ENCODE data around the gene GFY.
A peak's percentile ranks its signal among the peaks of the same experiment; 100 is the strongest.

GFY gene, protein sequence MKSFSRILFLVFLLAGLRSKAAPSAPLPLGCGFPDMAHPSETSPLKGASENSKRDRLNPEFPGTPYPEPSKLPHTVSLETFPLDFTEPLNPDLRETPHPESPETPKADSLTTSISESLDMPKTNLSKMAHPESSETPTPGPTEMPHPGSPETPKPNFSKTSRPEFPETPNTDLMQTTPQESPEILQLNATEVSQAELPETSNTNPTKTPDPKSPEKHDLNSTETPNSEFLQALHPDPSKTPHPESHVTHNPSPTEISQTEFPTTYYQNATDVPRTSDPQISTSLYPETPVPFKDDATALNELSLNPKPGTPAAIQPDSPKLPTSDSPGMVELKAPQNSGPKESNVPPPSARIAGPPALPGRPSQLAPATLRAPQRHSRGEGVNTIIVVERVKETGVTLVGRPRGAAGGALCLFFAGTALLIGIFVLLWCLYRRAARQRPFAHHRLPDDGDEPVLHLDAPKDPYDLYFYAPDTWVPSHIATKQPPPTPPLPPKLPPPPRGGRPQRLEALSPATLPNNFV

DNA sequence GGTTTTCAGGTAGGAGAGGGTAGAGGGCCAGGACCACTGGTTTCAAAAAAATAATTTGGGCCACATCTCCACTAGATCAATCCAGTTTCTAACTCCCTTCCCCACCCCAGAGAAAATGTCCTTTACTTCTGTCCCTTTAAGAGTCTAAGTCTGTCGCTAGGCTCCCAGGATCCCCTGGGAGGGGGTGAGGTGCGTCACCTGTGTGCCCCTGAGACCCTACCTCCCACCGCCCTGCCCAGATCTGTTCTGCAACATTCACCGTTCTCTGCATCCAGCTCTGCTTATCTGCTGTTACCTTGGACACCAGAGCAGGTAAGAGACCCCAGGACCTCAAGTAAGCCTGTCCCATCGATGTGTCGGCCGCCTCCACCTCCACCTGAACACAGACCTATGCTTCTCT is at the start of gene GFY:
Gene GFY (plus strand): TSS at position 211 of the 400 bp plus-strand sequence. CDS start 1,043 bp downstream, outside the sequence.
- FAIRE-seq: no peak
- DNase-seq (ENCODE audit: low spot score): no peak

DNA sequence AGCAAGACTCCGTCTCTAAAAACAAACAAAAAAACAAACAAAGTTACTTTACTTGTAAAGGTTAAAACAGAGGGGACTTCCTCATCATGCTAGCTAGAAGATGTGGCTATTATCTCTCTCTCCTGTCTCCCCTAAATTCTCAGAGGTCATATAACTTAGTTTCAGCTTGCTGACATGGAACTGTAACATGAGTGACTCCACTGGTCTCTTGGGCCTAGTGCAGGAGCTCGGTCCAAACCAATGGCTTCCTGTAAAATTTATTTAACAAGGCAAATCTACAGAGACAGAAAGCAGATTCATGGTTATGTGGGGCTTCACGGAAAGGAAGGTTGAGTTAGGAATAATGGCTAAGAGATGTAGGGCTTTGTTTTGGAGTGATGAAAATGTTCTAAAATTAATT is 46.7 kb upstream of the GFY start:
- DNase-seq (ENCODE audit: low spot score) (no peak), FAIRE-seq (no peak)

DNA sequence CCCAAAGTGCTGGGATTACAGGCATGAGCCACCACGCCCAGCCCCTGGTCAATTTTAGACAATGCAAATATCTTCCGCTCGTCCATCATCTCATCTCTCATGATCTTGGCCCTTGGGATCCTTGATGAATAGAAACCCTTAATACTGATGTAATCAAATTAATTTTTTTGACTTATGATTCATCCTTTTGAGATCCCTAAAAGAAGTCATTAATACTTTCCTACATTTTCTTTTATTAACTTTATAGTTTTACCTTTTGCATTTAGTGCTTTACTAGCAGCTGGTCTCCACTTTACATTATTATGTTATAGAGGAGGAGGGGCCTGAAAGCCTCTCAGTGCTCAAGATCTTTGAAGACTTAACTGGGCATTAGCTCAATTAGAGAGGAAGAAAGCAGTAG is 44.8 kb upstream of the GFY start:
- no peak for DNase-seq (ENCODE audit: low spot score)
- FAIRE-seq: no peak

DNA sequence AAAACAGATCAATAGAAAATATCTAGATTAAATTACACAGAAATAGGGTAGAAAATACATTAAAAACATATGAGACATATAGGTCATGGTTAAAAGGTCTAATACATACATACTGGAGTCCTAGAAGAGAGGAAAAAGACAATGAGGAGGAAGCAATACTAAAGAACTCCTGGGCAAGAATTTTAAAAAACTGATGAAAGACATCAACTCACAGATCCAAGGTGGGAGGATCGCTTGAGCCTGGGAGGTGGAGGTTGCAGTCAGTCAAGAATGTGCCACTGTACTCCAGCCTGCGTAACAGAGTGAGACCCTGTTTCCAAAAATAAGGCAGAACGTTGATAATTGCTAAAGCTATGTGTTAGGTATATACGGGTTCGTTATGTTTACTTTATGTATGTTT is 42.5 kb upstream of the GFY start:
- FAIRE-seq (no peak), DNase-seq (ENCODE audit: low spot score) (no peak)

DNA sequence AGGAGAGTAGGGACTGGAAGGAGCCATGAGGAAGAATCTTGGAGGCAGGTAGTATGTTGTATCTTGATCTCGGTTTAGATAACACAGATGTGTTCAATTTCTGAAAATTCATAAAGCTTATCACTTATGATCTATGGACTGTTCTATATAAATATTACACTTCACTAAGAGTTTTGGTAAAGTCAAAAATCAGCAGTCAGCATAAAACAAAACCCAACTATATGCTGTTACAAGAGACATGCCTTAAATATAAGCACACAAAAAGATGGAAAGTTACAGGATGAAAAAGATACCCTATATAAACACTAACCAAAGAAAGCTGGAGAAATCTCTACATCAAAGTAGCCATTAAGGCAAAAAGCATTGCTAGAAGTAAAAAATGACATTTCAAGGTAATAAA is 41.6 kb upstream of the GFY start:
- FAIRE-seq (no peak), DNase-seq (ENCODE audit: low spot score) (no peak)

DNA sequence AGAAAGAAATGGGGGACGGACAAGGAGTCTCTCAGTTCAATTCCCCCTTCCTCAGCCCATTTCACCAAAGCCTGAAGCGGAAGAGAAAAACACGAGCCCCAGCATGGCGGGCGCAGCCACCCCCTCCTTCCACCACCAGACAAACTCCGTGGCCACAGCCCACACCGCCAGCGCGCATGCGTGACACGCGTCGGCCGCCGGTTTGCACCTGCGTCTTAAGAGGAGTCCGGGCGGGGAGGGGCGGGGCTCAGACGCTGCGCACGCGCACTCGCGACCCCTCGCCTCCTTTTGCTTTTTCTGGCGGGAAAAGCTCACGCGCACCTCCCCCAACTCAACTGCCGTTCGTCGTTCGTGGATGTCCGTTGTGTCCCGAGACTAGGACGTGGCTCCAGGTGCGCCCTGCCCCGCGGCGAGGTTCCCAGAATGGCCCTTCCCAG is 37.2 kb upstream of the GFY start, which contains the start of gene KASH5:
Gene KASH5 (plus strand): TSS at position 314 of the 437 bp plus-strand sequence. CDS start 2,635 bp downstream, outside the sequence.
- FAIRE-seq (no peak), DNase-seq (ENCODE audit: low spot score) (no peak)

DNA sequence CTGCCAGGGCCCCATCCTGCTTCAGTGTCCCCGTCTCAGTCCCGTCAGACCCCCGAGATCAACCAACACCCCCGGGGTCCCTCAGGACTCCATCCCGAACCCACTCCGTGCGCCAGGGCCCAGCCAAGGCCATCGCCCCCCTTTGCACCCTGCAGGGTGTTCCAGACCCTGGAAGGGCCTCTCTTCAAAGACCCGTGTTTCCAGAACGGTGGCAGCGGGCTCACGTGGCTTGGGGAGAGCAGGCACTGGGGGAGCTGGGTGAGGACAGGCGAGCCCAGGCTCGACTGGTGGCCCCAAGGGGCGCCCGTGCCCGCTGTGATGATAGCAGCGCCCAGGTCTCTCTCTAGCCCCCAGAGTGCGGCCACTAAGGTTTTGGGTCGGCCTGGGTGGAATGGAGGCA is 35.8 kb upstream of the GFY start:
- DNase-seq (ENCODE audit: low spot score): no peak
- no peak for FAIRE-seq

DNA sequence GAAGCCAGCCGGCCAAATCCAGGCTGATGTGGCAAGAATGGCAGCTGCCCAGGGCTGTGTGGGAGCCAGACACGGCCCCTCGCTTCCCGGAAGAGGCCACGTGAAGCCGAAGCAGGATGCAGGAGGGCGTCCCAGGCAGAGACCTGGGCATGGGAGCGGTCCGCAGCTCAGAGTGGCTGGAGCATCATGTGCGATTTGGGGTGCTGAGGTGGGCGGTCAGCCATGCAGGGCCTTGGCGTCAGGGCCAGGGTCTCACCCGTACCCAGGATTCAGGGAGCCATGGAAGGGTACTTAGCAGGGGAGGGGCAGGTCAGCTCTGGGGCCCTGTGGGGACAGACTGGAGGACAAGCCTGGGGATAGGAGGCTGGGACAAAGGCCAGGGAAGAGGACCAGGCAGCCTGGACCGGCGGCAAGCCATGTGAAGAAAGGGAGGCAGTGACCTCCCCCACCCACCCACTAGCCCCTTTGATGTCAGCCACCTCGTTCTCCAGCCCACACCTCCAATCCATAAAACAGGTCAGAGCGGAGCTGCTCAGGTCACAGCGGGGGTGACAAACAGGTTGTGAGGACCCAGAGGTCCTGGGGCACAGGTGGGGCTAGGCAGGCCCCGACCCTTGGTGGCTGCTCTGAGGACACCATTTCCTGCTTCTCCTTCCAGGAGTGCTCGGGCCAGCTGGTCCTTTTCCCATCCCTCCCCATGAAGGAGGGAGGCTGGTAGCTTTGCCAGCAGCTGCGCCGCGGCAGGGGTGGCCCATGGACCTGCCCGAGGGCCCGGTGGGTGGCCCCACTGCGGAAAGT is 34.9 kb upstream of the GFY start:
- DNase-seq (ENCODE audit: low spot score) (no peak), FAIRE-seq (no peak)

DNA sequence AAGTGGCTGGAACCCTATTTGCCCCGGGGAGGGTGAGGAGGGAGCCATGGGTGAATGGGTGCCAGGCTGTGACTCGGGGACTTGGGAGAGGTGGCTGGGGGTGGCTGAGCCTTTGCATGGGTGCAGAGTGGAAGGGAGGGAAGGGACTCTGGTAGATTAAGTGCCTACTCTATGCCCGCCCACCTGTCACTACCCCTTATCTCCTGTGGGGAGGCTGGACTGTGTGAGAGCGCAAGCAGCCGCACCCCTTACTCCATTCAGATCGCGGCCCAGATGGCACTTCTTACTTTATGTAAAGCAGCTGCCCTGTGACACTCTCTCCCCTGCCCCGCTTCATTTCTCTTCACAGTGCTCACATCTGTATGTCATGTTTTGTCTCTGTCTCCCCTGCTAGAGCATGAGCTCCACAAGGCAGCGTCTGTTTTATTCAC is 34.2 kb upstream of the GFY start:
- FAIRE-seq (no peak), DNase-seq (ENCODE audit: low spot score) (no peak)

DNA sequence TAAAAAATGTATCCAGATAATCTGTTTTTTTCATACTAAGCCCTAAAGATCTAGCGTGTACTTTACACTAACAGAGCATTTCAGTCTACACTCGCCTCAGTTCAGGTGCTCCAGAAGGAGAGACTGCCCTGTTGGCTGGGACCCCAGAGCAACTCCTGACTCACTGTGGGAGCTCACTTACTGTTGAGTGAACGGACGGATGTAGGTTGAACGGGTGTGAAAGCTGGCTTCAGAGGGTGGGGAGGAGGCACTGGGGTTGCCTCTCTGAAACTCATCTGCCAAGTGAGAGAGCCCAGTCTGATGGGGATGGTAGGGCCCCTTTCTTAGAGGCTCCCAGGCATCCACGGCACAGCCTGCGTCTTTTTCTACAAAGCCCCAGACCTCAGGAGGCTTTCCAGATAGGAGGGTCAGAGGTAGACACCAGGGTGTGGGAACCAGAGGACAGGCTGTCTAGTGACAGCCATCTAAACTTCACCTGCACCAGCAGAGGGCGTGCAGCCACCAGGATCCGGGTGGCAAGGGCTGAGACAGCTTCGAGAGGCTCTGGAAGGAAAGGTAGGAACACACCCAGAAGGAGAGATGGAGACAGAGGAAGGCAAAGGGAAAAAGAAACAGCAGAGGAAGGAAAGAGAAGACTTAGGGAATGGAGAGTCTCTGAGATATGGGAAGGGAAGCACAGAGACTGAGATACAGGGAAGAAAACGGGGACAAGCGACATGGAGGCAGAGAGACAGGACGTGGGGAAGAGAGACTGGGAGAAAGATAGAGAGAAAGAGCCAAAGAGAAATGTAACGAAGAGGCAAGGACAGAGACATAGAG is 33.4 kb upstream of the GFY start:
- DNase-seq (ENCODE audit: low spot score): peak; percentile 48
- no peak for FAIRE-seq

DNA sequence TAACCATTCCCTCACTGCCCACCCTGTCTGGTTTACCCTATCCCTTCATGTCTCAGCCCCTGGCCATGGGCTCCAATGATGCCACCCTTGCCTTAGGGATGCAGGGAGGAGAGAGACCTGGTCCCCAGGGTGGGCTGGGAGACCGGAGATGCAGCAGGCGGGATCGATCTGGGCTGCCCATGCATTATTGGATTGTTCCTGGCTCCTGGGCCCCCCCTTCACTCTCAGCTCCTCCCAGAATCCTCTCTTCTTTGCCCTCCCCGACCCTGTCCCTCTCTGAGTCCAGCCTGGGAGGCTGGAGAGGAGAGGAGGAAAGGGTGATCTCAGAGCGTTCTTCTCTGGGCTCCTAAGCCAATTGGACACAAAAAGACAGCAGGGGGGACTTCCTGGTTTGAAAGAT is 31.3 kb upstream of the GFY start:
- no peak for FAIRE-seq
- DNase-seq (ENCODE audit: low spot score): no peak

DNA sequence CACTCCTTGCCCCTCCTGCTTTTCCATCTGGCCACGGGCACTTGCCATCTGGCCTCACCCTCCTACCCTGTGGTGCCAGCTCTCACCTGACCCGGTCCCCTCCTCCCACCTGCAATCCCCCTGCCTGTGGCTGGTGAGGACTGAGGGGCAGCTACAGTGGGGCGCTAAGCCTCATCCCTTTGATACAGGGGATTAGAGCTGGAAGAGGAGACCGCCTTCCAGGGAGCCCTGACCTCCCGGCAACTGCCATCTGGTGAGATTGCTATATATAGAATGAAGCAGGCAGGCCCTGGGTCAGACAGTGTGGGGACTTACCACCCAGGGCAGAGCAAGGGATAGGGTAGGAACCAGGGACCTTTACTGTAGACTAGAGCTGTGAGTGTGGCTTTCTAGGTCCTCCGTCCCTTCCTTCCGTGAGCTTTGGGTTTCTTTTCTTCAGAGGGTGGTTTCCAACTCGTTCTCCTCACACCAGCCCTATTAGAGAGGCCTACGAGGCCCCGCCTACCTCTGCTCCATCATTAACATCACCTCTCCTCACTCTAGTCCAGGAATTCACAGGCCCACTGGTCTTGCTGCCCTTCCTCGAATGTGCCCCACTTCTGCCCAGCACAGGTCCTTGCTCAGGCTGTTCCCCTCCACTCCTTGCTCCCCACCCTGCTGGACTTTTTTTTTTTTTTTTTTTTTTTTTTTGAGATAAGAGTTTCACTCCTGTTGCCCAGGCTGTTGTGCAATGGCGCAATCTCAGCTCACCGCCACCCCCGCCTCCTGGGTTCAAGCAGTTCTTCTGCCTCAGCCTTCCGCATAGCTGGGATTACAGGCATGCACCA is 29.4 kb upstream of the GFY start:
- no peak for DNase-seq (ENCODE audit: low spot score)
- FAIRE-seq: no peak

DNA sequence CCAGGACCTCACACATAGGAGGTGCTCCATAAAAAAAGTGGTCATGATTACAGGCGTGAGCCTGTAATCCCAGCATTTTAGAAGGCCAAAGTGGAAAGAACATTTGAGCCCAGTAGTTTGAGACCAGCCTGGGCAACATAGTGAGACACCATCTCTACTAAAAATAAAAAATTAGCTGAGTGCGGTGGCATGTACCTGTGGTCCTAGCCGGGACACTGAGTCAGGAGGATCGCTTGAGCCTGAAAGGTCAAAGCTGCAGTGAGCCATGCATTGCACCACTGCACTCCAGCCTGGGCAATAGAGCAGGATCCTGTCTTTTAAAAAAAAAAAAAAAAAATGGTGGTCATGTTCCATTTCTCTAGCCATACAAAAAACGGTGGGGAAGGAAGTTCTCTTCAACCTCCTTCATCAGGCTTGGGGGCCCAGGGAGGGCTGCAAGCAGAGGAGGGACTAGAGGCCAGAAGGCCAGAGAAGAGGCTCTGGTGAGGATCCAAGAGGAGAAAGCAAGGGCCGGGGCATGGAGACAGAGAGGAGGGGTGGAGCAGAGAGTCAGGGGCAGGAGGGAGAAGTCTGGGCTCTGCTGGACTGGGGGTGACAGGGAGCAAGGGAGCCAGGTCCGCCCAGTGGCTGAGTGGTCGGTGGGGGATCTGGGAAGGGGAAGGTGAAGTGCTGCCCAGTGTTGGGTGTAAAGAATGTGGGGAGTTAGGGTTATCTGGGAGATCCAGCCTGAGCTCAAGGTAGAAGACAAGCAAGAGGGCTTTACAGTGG is 28.3 kb upstream of the GFY start:
- no peak for DNase-seq (ENCODE audit: low spot score)
- FAIRE-seq: no peak

DNA sequence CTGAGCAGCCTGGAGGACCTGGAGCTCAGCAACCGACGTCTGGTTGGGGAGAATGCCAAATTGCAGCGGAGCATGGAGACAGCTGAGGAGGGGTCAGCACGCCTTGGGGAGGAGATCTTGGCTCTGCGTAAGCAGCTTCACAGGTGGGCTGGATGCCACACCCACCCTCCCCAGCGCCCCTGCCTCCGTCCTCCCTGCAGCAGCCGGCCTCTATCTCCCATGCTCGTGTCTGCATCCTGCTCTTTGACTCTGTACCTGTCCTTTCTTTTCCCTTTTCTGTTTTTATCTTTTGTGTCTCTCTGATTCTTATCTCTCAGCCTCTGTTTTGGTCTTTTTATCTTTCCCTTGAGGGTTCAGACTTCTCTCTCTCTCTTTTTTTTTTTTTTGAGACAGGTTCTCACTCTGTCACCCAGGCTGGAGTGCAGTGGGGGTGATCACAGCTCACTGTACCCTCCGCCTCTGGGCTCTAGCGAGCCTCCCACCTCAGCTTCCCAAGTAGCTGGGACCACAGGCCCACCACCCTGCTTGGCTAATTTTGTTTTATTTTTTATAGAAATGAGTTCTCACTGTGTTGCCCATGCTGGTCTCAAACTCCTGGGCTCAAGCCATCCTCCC is 27.1 kb upstream of the GFY start:
- FAIRE-seq (no peak), DNase-seq (ENCODE audit: low spot score) (no peak)

DNA sequence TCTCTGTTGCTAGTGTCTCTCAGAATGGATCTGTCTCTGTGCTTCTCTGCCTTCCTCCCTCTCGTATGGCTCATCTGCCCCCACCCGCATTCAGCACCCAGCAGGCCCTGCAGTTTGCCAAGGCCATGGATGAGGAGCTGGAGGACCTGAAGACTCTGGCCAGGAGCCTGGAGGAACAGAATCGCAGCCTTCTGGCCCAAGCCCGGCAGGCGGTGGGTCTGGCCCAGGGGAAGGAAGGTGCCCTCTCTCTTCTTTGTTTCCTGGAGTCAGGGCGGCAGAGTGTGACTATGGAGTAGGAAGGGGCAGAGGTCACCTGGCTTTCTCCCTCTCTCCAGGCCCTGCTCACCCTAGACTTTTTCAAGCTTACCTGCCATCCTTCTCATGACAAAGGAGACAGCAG is 26.3 kb upstream of the GFY start:
- FAIRE-seq (no peak), DNase-seq (ENCODE audit: low spot score) (no peak)

DNA sequence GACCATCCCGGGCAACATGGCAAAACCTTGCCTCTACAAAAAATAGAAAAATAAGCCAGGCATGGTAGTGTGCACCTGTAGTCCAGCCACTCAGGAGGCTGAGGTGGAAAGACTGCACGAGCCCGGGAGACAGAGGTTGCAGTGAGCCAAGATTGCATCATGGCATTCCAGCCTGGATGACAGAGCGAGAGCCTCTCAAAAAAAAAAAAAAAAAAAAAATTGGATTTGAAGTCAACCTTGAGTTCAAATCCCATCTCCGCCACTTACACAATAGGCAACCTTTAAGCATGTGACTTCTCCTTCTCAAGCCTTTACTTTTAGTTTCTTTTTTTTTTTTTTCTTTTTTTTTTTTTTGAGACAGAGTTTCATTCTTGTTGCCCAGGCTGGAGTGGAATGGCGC is 25.2 kb upstream of the GFY start:
- FAIRE-seq (no peak), DNase-seq (ENCODE audit: low spot score) (no peak)

DNA sequence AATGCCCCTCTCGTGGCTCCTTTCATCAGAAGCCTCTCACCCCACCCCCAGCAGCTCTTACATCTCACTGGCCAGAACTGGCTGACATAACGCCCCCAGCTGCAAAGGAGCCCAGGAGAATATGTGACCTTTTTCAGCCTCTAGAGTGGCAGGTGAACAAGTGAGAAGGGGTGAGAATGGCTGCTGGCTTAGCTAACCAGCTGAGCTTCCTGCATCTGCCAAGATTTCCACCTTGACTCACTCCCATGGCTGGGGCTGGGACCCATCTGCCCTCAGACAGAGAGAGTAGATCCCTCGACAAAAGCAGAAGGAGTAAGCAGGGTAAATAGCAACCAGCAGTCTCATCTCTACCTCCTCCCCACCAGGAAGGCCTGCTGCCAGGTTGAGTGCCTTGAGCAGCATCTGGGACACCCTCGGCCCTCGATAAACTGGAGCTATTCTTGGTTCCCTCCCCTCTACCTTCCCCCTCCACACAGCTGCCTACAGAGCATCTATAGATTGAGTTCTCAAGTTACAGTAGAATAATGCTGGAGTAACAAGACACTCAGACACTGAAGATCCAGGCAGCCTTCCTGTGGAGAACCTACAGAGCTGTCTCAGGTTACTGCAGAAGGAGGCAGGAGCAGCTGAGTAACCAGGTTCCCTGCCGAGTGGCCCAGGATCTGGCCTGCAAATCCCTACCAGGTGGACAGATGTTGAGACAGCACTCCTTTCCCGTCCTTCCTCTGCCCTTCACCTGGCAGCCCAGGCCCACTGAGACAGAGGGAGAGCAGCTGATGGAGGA is 21.6 kb upstream of the GFY start:
- no peak for DNase-seq (ENCODE audit: low spot score)
- no peak for FAIRE-seq

DNA sequence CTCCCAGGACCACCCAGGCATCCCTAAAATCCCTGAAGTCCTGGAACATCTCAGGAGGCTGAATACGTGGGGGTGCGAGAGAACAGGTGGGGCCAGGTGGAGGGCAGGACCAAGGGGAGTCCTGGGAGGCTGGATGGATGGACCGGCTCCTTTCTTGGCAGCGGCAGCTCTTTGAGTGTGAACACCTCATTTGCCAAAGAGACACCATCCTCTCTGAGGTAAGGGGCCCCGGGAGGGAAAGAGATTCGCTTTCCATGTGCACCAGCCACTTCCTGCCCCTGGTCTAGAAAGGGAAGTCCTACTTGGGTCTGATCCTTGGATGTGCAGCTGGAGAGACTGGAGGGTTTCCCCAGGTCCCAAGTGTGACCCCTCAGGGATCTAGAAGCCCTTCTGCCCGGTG is 18.1 kb upstream of the GFY start:
- no peak for FAIRE-seq

More for the DNA sequence above, 18.1 kb upstream of the GFY start:
- DNase-seq (ENCODE audit: low spot score): no peak

Measured in RCC 7860 (cell line).